BE2C (cell line): Measurements from ENCODE around the gene OGFOD1.

ENCODE experiments used
- DNase-seq: peaks from one replicate; pipeline ENCODE4 v3.0.0-alpha.2; 2020
- H3K27me3 ChIP-seq: fragments of 250-450 bp; sonication (Bioruptor Pico); 2 replicates; pipeline ENCODE4 v1.5.1; 2020; ENCODE audit warnings: mild to moderate bottlenecking
- H3K36me3 ChIP-seq: fragments of 250-450 bp; sonication (Bioruptor Pico); 2 replicates; pipeline ENCODE4 v1.5.1; 2020; ENCODE audit warnings: mild to moderate bottlenecking
- H3K4me1 ChIP-seq: fragments of 250-450 bp; sonication (Bioruptor Pico); 2 replicates; pipeline ENCODE4 v1.5.1; 2020
- H3K4me3 ChIP-seq: 2 replicates; pipeline ENCODE4 v1.5.1; 2011; ENCODE audit warnings: low read depth, low read length
- H3K9me3 ChIP-seq: fragments of 250-450 bp; sonication (Bioruptor Pico); 2 replicates; pipeline ENCODE4 v1.5.1; 2020
- TF ChIP-seq, protein P1 (sequence below): IDR thresholded peaks from 2 replicates; pipeline ENCODE4 v1.5.1; 2012; ENCODE audit warnings: mild to moderate bottlenecking, low read depth, low read length

OGFOD1 gene

GRCh38 chr16:56518425-56518824 lies 67.1 kb downstream of the OGFOD1 start:
- no peak for DNase-seq
- Histone ChIP-seq H3K27me3 (no peaks in the 10 kb centered on the region), H3K4me1 (no peaks in the 10 kb centered on the region; the same call in 1 of the 2 replicates), H3K36me3 (no peaks in the 10 kb centered on the region), H3K4me3 (no peak overlapping the region), H3K9me3 (no peaks in the 10 kb centered on the region)
- TF ChIP-seq, protein P1, sequence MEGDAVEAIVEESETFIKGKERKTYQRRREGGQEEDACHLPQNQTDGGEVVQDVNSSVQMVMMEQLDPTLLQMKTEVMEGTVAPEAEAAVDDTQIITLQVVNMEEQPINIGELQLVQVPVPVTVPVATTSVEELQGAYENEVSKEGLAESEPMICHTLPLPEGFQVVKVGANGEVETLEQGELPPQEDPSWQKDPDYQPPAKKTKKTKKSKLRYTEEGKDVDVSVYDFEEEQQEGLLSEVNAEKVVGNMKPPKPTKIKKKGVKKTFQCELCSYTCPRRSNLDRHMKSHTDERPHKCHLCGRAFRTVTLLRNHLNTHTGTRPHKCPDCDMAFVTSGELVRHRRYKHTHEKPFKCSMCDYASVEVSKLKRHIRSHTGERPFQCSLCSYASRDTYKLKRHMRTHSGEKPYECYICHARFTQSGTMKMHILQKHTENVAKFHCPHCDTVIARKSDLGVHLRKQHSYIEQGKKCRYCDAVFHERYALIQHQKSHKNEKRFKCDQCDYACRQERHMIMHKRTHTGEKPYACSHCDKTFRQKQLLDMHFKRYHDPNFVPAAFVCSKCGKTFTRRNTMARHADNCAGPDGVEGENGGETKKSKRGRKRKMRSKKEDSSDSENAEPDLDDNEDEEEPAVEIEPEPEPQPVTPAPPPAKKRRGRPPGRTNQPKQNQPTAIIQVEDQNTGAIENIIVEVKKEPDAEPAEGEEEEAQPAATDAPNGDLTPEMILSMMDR = no peak

- DNase-seq = peak; percentile 92
- Histone ChIP-seq H3K4me3 (peak within 1 kb of the TSS; percentile 90), H3K9me3 (no peaks in the 10 kb centered on the region), H3K27me3 (no peaks in the 10 kb centered on the region), H3K36me3 (no peaks in the 10 kb centered on the region), H3K4me1 (no peaks in the 10 kb centered on the region; the same call in 1 of the 2 replicates)
- TF ChIP-seq, protein P1 = no peak
Measured at GRCh38 chr16:56519459-56520250, 68.3 kb downstream of the OGFOD1 start, which contains the start of gene BBS2. TSS of gene BBS2 (minus strand) at chr16:56520024. CDS start at chr16:56519862, 162 bp downstream.

GRCh38 chr16:56520251-56520577 lies 68.9 kb downstream of the OGFOD1 start:
- peak overlapping the region; percentile 90 for H3K4me3 ChIP-seq
- TF ChIP-seq, protein P1 = no peak
- DNase-seq = no peak

GRCh38 chr16:56525236-56525635 lies 73.9 kb downstream of the OGFOD1 start:
- no peak overlapping the region for H3K4me3 ChIP-seq
- no peaks in the 10 kb centered on the region for H3K4me1 ChIP-seq
- H3K36me3 ChIP-seq = no peaks in the 10 kb centered on the region
- TF ChIP-seq, protein P1 = no peak
- DNase-seq = no peak
- no peaks in the 10 kb centered on the region for H3K9me3 ChIP-seq
- H3K27me3 ChIP-seq = no peaks in the 10 kb centered on the region; the same call in 1 of the 2 replicates

More at GRCh38 chr16:56520251-56520577, 68.9 kb downstream of the OGFOD1 start:
- no peaks in the 10 kb centered on the region for H3K27me3 ChIP-seq
- no peaks in the 10 kb centered on the region for H3K9me3 ChIP-seq
- H3K4me1 ChIP-seq = no peaks in the 10 kb centered on the region; the same call in 1 of the 2 replicates
- H3K36me3 ChIP-seq = no peaks in the 10 kb centered on the region
